Esophagus squamous epithelium (tissue), 5 donors: ENCODE results near the gene KCNK3. TPM values are rescaled to one million over a fixed set of nuclear protein-coding genes. Genes with fewer than 3 reads are reported as not detected.

ENCODE experiments used
- DNase-seq: peaks from one replicate; lab custom pipeline; 2025; lab: John Stamatoyannopoulos, UW
- H3K27ac ChIP-seq, 4 donors: fragments of 200-600 bp; sonication (generic); one replicate each; pipeline ENCODE4 v1.5.1; 2016 to 2019; ENCODE audit warnings: mild to moderate bottlenecking in 1 of 4
- H3K27me3 ChIP-seq, 4 donors: fragments of 200-600 bp; sonication (generic); 1 replicate in 3 of 4; 2 replicates in 1 of 4; pipeline versions ENCODE4 v1.5.1 to v1.6.0; 2017 to 2021; ENCODE audit warnings: antibody characterized with exemption in 1 of 4
- H3K36me3 ChIP-seq, 3 donors: fragments of 200-600 bp; sonication (generic); one replicate each; pipeline ENCODE4 v1.5.1; 2016 to 2019
- H3K4me1 ChIP-seq, 3 donors: fragments of 200-600 bp; sonication (generic); one replicate each; pipeline ENCODE4 v1.5.1; 2017 to 2019
- H3K4me3 ChIP-seq, 4 donors: fragments of 200-600 bp; sonication (generic); 1 replicate in 3 of 4; 2 replicates in 1 of 4; pipeline ENCODE4 v1.5.1; 2016 to 2019; ENCODE audit warnings: mild to moderate bottlenecking in 2 of 4, moderate library complexity in 1 of 4
- H3K9me3 ChIP-seq, 3 donors: fragments of 200-600 bp; sonication (generic); one replicate each; pipeline ENCODE4 v1.5.1; 2016 to 2019
- POLR2A ChIP-seq, 4 donors: fragments of 450-650 bp; IDR thresholded peaks; one replicate each; pipeline ENCODE4 v1.6.1; 2017; ENCODE audit warnings: antibody characterized with exemption in 4 of 4, mild to moderate bottlenecking in 4 of 4, moderate library complexity in 3 of 4
- WGBS, 2 donors: methylation state at CpG; one replicate each; pipeline ENCODE4 v1.1.5; 2018; 5-methylcytosine and 5-hydroxymethylcytosine counted together
- intact Hi-C: fragments of 100-400 bp; cut with DNase I; formaldehyde crosslinking; loops from one replicate; pipeline ENCODE4 v1.15.0; 2022
- total RNA-seq, 4 donors: library from RNA; depleted of rRNA; stranded (reverse); fragments of >200 nt; gene quantifications; one replicate each; pipeline ENCODE4 v1.1.0, GENCODE V29; 2016
- TF ChIP-seq, protein P1 (sequence below), 6 experiments: fragments of 450-650 bp in 4 of 6; fragments of 200-600 bp in 2 of 6; sonication (generic) in 2 of 6; IDR thresholded peaks; one replicate each; pipeline ENCODE4 v1.5.1; 2016 to 2019; ENCODE audit warnings: antibody characterized with exemption in 6 of 6, mild to moderate bottlenecking in 4 of 6, moderate library complexity in 4 of 6
- donor health status: DM: yes; HTN: yes; CAD: no.

The KCNK3 gene
- total RNA-seq, 4 donors from 2014 or later: 0.66 to 1.6 (median 0.84) TPM

DNA sequence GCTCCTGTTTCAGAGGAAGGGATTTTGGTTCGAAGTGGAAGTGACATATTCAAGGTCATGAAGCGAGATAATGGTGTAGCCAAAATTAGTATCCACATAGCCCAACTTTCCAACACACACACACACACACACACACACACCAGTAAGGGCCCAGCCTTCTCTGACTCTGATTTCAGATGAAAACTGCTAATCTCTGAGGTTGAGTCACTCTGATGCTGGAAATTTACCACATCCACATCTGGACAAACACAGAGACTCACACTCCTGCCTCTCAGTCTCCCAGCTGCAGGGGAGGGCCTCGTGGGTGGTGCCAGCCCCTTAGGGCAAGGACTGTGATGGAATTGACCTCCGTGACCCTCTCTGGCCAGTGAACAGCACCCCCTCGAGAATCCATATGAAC lies 42.6 kb downstream of the KCNK3 start:
- intact Hi-C loops: no loop called here
- H3K9me3 ChIP-seq: no peaks in the 10 kb centered on the region
- DNase-seq: no peak
- no peaks in the 10 kb centered on the region for H3K27me3 ChIP-seq
- no peaks in the 10 kb centered on the region for H3K4me1 ChIP-seq
- no peak overlapping the region for H3K4me3 ChIP-seq
- no peak overlapping the region for H3K27ac ChIP-seq
- 49% methylated on average over 2 of the region's 5 CpGs; no CpG with 5 or more reads in 1 of the 2 donors for WGBS, 2 donors
- no peaks in the 10 kb centered on the region for H3K36me3 ChIP-seq
- TF ChIP-seq, protein P1, sequence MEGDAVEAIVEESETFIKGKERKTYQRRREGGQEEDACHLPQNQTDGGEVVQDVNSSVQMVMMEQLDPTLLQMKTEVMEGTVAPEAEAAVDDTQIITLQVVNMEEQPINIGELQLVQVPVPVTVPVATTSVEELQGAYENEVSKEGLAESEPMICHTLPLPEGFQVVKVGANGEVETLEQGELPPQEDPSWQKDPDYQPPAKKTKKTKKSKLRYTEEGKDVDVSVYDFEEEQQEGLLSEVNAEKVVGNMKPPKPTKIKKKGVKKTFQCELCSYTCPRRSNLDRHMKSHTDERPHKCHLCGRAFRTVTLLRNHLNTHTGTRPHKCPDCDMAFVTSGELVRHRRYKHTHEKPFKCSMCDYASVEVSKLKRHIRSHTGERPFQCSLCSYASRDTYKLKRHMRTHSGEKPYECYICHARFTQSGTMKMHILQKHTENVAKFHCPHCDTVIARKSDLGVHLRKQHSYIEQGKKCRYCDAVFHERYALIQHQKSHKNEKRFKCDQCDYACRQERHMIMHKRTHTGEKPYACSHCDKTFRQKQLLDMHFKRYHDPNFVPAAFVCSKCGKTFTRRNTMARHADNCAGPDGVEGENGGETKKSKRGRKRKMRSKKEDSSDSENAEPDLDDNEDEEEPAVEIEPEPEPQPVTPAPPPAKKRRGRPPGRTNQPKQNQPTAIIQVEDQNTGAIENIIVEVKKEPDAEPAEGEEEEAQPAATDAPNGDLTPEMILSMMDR (IDR thresholded peaks at IDR 0.05): no peak

DNA sequence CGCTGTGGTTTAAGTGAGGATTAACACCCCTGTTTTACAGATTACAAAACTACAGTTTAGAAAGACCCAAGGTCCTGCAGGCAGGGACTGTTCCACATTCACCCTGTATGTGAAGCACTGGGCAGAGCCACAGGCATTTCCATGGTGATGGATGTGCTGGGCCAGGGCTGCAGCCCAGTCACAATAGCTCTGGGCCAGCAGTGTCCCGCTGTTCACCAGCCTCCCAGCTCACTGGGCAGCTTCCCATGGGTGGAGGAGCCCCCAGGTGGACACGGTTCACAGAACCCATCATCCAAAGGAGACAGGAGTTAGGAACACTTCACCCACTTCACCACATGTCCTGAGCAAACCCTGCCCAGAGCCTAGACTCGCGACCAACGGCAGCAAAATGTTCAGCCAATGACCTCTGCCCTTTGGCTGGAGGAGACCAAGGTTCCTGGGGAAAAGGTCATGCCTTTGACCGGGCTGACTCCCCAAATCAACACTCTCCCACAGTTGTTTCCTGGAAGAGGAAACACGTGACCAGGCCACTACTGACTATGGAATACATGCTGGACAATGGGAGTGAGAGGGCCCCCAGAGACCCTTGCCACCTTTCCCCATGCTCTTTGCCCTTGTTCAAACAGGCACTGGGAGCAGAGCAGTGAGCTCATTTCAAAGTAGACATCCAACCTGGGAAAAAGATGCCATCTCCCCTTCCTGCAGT lies 43.5 kb downstream of the KCNK3 start:
- WGBS, 2 donors: 75 to 77% methylated on average over 1 to 5 of the region's 8 CpGs
- Histone ChIP-seq H3K36me3 (no peaks in the 10 kb centered on the region), H3K4me3 (no peak overlapping the region), H3K27me3 (no peaks in the 10 kb centered on the region), H3K4me1 (peaks cover 0 to 5% (median 0%) of the 10 kb centered on the region in 3 donors), H3K27ac (no peak overlapping the region), H3K9me3 (no peaks in the 10 kb centered on the region)
- no peak for DNase-seq
- intact Hi-C loops: no loop called here
- no peak for TF ChIP-seq POLR2A (IDR thresholded peaks at IDR 0.05)
- TF ChIP-seq, protein P1 (IDR thresholded peaks at IDR 0.05): no peak

DNA sequence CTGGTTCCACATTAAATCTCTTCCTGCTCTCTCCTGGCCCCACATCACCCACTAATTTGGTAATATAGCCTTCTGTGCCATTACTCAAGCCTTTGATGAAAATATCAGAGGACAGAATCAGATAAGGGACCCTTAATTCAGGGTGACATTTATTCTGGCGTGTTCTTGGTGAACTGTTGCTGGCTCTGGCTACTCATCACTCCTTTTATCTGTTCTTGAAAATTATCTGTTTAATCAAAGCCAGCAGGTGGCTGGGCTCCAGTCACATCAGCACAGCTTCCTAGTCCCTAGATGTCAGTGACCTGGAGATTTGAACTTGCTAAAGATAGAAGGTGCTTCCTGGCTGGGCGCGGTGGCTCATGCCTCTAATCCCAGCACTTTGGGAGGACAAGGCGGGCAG lies 44.7 kb downstream of the KCNK3 start:
- WGBS, 2 donors: 80 to 91% methylated on average over 4 of the region's 4 CpGs
- TF ChIP-seq, protein P1 (IDR thresholded peaks at IDR 0.05): no peak
- TF ChIP-seq POLR2A (IDR thresholded peaks at IDR 0.05): no peak
- Histone ChIP-seq H3K9me3 (no peaks in the 10 kb centered on the region), H3K4me1 (peaks cover 0 to 8% (median 0%) of the 10 kb centered on the region in 3 donors), H3K36me3 (no peaks in the 10 kb centered on the region), H3K4me3 (no peak overlapping the region), H3K27me3 (no peaks in the 10 kb centered on the region), H3K27ac (no peak overlapping the region)
- intact Hi-C loops: no loop called here
- no peak for DNase-seq

DNA sequence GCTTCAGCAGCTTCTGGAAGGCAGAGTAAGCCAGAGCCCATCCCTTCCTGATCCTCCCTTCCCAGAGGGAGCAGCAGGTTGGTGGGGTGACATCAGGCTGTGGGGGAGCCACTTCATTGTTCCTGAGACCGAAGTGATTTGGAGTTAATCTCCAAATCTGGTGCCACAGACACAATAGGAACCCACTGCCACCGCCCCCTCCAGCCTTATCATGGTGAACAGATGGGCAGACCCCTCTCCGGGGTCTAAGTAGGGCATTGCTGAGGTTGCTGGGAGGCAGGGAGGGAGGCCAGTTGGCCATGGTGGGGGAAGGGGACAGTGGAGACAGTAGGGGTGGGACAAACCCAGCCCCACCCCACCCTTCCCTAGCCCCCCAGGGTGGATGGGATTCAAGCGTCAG lies 46.0 kb downstream of the KCNK3 start:
- no peaks in the 10 kb centered on the region for H3K36me3 ChIP-seq
- no peaks in the 10 kb centered on the region for H3K9me3 ChIP-seq
- no peak overlapping the region for H3K4me3 ChIP-seq
- H3K27me3 ChIP-seq: no peaks in the 10 kb centered on the region
- no peak overlapping the region for H3K27ac ChIP-seq
- no peak for DNase-seq
- peaks cover 0 to 8% (median 0%) of the 10 kb centered on the region in 3 donors for H3K4me1 ChIP-seq
- 76% methylated on average over 2 of the region's 4 CpGs; no CpG with 5 or more reads in 1 of the 2 donors for WGBS, 2 donors
- TF ChIP-seq, protein P1 (IDR thresholded peaks at IDR 0.05): no peak
- TF ChIP-seq POLR2A (IDR thresholded peaks at IDR 0.05): no peak
- intact Hi-C loops: no loop called here

DNA sequence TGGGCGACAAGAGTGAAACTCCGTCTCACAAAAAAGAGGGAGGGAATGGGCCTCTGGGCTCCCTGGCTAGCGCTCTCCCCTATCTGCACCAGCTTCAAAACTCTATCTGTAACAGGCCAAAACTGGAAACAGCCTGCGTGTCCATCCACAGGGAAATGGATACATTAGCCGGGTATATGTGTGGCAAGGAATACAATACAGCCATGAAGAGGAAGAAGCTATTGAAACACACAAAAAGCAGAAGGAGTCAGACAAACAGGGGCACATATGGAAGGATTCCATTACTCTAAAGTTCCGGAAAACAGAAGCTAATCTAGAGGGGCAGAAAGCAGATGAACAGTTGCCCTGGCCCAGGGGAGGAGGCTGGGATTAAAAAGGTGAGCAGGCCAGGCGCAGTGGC lies 47.0 kb downstream of the KCNK3 start:
- peaks cover 0 to 8% (median 0%) of the 10 kb centered on the region in 3 donors for H3K4me1 ChIP-seq
- no peaks in the 10 kb centered on the region for H3K27me3 ChIP-seq
- intact Hi-C loops: no loop called here
- WGBS, 2 donors: 94 to 98% methylated on average over 6 to 7 of the region's 7 CpGs
- DNase-seq: no peak
- TF ChIP-seq, protein P1 (IDR thresholded peaks at IDR 0.05): no peak
- no peak for TF ChIP-seq POLR2A (IDR thresholded peaks at IDR 0.05)
- H3K36me3 ChIP-seq: no peaks in the 10 kb centered on the region
- no peaks in the 10 kb centered on the region for H3K9me3 ChIP-seq
- H3K4me3 ChIP-seq: no peak overlapping the region
- H3K27ac ChIP-seq: no peak overlapping the region
